Body of pancreas (tissue), 4 donors: Measurements from ENCODE around the gene EPN2. TPM values are rescaled to one million over a fixed set of nuclear protein-coding genes. Genes with fewer than 3 reads are reported as not detected.

Experiments used
- ATAC-seq: fragments of 150-250 bp; one replicate; pipeline ENCODE4 v1.9.1; 2016
- DNase-seq, 4 donors: peaks; one replicate each; pipeline ENCODE4 v3.0.0-alpha.2; 2019
- H3K27ac ChIP-seq, 4 donors: fragments of 200-600 bp; sonication (generic); 1 replicate in 3 of 4; 2 replicates in 1 of 4; pipeline versions ENCODE4 v1.5.1 to v1.6.1; 2016 to 2019; ENCODE audit warnings: mild to moderate bottlenecking in 1 of 4, mixed read lengths in 1 of 4, moderate library complexity in 1 of 4
- H3K27me3 ChIP-seq, 2 donors: fragments of 200-600 bp; sonication (generic); one replicate each; pipeline ENCODE4 v1.6.0; 2016; ENCODE audit warnings: mild to moderate bottlenecking in 1 of 2
- H3K36me3 ChIP-seq, 2 donors: fragments of 200-600 bp; sonication (generic); replicated peaks in 1 of 2; 2 replicates each; pipeline ENCODE4 v1.5.1; 2016; ENCODE audit warnings: low read depth in 2 of 2; ENCODE audit not compliant: insufficient read depth in 1 of 2
- H3K4me1 ChIP-seq: fragments of 200-600 bp; sonication (generic); one replicate; pipeline ENCODE4 v1.6.0; 2016
- H3K4me3 ChIP-seq, 2 donors: fragments of 200-600 bp; sonication (generic); 1 replicate in 1 of 2; 2 replicates in 1 of 2; pipeline ENCODE4 v1.5.1; 2016 to 2019
- H3K9me3 ChIP-seq, 3 donors: fragments of 200-600 bp; sonication (generic); 1 replicate in 2 of 3; 2 replicates in 1 of 3; pipeline ENCODE4 v1.5.1; 2016
- CTCF ChIP-seq, 7 experiments: fragments of 450-650 bp in 4 of 7; fragments of 200-600 bp in 3 of 7; sonication (generic) in 3 of 7; IDR thresholded peaks; one replicate each; pipeline ENCODE4 v1.5.1; 2016 to 2019; ENCODE audit warnings: antibody characterized with exemption in 7 of 7
- POLR2A ChIP-seq, 3 donors: fragments of 450-650 bp; IDR thresholded peaks; one replicate each; pipeline ENCODE4 v1.6.1; 2016; ENCODE audit warnings: antibody characterized with exemption in 3 of 3, mild to moderate bottlenecking in 2 of 3
- WGBS, 2 donors: methylation state at CpG; one replicate each; pipeline ENCODE4 v1.1.5; 2017; 5-methylcytosine and 5-hydroxymethylcytosine counted together
- intact Hi-C: fragments of 100-400 bp; cut with DNase I; formaldehyde crosslinking; loops from one replicate; pipeline ENCODE4 v1.15.1; 2023
- total RNA-seq, 2 donors: library from RNA; depleted of rRNA; stranded (reverse); fragments of >200 nt; gene quantifications; one replicate each; pipeline ENCODE4 v1.1.0, GENCODE V29; 2016

The EPN2 gene
- total RNA-seq, 2 donors from 2014 or later: 32.7 to 46.5 TPM

DNA sequence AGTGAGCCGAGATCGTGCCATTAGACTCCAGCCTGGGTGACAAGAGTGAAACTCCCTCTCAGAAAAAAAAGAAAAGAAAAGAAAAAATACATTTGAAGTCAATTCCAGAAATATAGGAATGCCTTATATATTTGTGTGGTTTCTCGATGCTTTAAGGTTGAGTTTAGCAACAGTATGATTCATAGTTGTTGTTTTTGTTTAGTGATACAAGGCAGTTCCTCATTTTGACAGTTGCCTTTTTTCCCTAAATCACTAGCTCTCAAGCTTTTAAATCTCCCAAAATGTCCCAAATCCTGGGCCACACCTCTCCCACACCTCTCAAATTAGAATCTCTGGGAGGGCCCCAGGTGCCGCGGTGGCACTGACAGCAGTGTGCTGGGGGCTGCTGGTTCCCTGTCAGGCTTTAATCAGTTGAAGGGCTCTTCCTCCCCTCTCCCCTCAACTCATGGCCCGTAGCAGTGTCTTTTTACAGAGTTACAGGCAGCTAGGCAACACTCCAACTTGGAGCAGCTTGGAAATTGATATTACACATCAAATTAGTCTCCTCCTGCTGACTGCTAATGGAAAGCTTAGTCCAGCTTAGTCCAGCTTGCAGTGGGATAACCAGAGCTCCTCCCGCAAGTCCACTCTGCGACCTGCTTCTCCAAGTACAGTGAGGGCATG, 58.4 kb downstream of the EPN2 start:
- Histone ChIP-seq H3K9me3 (no peaks in the 10 kb centered on the region), H3K27ac (no peak overlapping the region), H3K4me1 (no peaks in the 10 kb centered on the region), H3K4me3 (no peak overlapping the region), H3K36me3 (no peaks in the 10 kb centered on the region), H3K27me3 (no peaks in the 10 kb centered on the region)
- ATAC-seq (no peak), DNase-seq (no peak)
- WGBS, 2 donors: 89 to 92% methylated on average over 8 of the region's 8 CpGs
- no peak for TF ChIP-seq POLR2A (IDR thresholded peaks at IDR 0.05)
- TF ChIP-seq CTCF (IDR thresholded peaks at IDR 0.05): no peak
- intact Hi-C loops: no loop called here

DNA sequence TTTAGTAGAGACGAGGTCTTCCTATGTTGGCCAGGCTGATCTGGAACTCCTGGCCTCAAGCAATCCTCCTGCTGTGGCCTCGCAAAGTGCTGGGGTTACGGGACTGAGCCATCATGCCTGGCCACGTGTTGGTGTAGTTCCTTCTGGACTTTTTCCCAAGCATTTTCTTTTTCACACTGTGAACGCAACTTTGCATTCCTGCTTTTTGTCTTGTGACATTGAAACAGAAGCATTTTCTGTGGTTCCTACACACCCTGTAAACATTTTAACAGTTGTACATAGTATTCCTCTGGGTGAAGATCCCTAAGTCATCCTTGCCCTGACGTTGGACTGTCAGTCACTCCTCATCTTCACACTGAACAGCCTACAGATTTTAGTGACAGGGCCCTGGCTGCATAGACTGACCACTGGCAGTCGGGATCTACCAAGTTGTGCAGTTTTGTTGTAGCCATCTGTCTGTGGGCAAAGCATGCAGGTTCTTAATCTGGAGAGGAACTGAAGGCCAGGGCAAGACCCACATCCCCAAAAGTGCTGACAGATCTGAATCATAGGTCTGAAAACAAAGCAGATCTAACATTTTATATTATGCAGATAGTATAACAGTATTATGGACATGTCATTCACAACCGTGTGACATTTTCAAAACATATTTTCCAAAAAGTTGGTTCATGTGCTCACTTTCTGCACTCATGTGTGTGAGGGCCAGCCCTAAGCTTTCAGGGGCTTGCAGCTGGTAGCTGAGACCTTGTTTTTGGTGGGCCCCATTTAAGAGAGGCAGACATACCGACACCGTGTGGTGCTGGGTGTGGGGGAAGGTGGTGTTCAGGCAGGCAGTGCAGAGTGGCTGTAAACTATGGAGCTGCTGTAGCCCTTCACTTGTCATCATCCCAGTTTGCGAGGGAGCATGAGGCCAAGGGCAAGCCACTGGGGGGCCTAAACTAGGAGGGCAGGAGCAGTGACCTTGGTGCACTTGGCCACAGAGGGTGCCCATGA, 59.9 kb downstream of the EPN2 start:
- intact Hi-C loops: no loop called here
- Histone ChIP-seq H3K27me3 (no peaks in the 10 kb centered on the region), H3K4me1 (no peaks in the 10 kb centered on the region), H3K4me3 (no peak overlapping the region), H3K36me3 (no peaks in the 10 kb centered on the region), H3K27ac (no peak overlapping the region), H3K9me3 (no peaks in the 10 kb centered on the region)
- ATAC-seq (no peak), DNase-seq (no peak)
- 84 to 86% methylated on average over 11 of the region's 11 CpGs for WGBS, 2 donors
- TF ChIP-seq CTCF (IDR thresholded peaks at IDR 0.05): no peak
- no peak for TF ChIP-seq POLR2A (IDR thresholded peaks at IDR 0.05)

GRCh38 chr17:19298569-19299213, 61.5 kb downstream of the EPN2 start:
- no peaks in the 10 kb centered on the region for H3K9me3 ChIP-seq
- intact Hi-C loops: no loop called here
- TF ChIP-seq CTCF (IDR thresholded peaks at IDR 0.05): no peak
- no peak overlapping the region for H3K27ac ChIP-seq
- DNase-seq (no peak), ATAC-seq (no peak)
- no peaks in the 10 kb centered on the region for H3K36me3 ChIP-seq
- no peaks in the 10 kb centered on the region for H3K4me1 ChIP-seq
- WGBS, 2 donors: 75 to 79% methylated on average over 6 of the region's 6 CpGs
- no peak overlapping the region for H3K4me3 ChIP-seq
- no peaks in the 10 kb centered on the region for H3K27me3 ChIP-seq

- no peak for DNase-seq
- H3K4me1 ChIP-seq: peaks cover 3% of the 10 kb centered on the region
- WGBS, 2 donors: 85 to 88% methylated on average over 4 of the region's 4 CpGs
- intact Hi-C loops: no loop called here
- no peak overlapping the region for H3K4me3 ChIP-seq
- H3K27me3 ChIP-seq: no peaks in the 10 kb centered on the region
- no peaks in the 10 kb centered on the region for H3K36me3 ChIP-seq
- no peak overlapping the region for H3K27ac ChIP-seq
- no peaks in the 10 kb centered on the region for H3K9me3 ChIP-seq
- ATAC-seq: no peak
- TF ChIP-seq CTCF (IDR thresholded peaks at IDR 0.05) (no peak), POLR2A (IDR thresholded peaks at IDR 0.05) (no peak)
Measured at GRCh38 chr17:19299214-19299747, 62.1 kb downstream of the EPN2 start.
